Naive thymus-derived CD4-positive, alpha-beta T cell (primary cell): ENCODE measurements around the gene MAN1C1. TPM values are rescaled to one million over a fixed set of nuclear protein-coding genes. Genes with fewer than 3 reads are reported as not detected.

Experiments used
- ATAC-seq: fragments of 150-1000 bp; cut with Tn5 transposase; 2 replicates; pipeline ENCODE4 v1.10.0; 2021; ENCODE audit warnings: mild to moderate bottlenecking, moderate library complexity
- CTCF ChIA-PET: fragments of 350-600 bp; sonication (Branson Sonifier 250); formaldehyde crosslinking; loops from one replicate; lab custom pipeline; 2021; ENCODE audit warnings: antibody characterized with exemption; lab: Charles Lee
- POLR2A ChIA-PET: fragments of 350-600 bp; sonication (Branson Sonifier 250); formaldehyde crosslinking; loops from one replicate; lab custom pipeline; 2021; ENCODE audit warnings: antibody characterized with exemption, inconsistent platforms; lab: Charles Lee
- DNase-seq, 9 donors: peaks; one replicate each; pipeline versions ENCODE4 v3.0.0 to v3.0.0-alpha.2; 2020 to 2022; ENCODE audit warnings: mixed read lengths in 1 of 9
- H3K27ac ChIP-seq: one replicate; pipeline ENCODE4 v1.7.0; 2013; ENCODE audit warnings: mild to moderate bottlenecking, low read depth, low read length, moderate library complexity
- H3K27me3 ChIP-seq, 2 donors: one replicate each; pipeline ENCODE4 v1.7.0; 2013; ENCODE audit warnings: low read length in 2 of 2, mild to moderate bottlenecking in 2 of 2, moderate library complexity in 2 of 2; ENCODE audit not compliant: control insufficient read depth in 2 of 2, insufficient read depth in 2 of 2
- H3K36me3 ChIP-seq, 3 experiments: 1 replicate in 2 of 3; 2 replicates in 1 of 3; pipeline ENCODE4 v1.7.0; 2013; ENCODE audit warnings: low read length in 3 of 3, mild to moderate bottlenecking in 3 of 3, moderate library complexity in 1 of 3; ENCODE audit not compliant: insufficient read depth in 3 of 3, control insufficient read depth in 2 of 3
- H3K4me1 ChIP-seq, 2 donors: one replicate each; pipeline ENCODE4 v1.7.0; 2013; ENCODE audit warnings: low read length in 2 of 2, mild to moderate bottlenecking in 2 of 2, moderate library complexity in 1 of 2; ENCODE audit not compliant: control insufficient read depth in 2 of 2, insufficient read depth in 2 of 2
- H3K4me3 ChIP-seq: 2 replicates; pipeline ENCODE4 v1.7.0; 2013; ENCODE audit warnings: mild to moderate bottlenecking, low read length
- H3K9me3 ChIP-seq, 3 experiments: 1 replicate in 2 of 3; 2 replicates in 1 of 3; pipeline ENCODE4 v1.7.0; 2013; ENCODE audit warnings: low read length in 3 of 3; ENCODE audit not compliant: control insufficient read depth in 2 of 3
- H3K27ac Mint-ChIP-seq, 9 donors: one replicate each; pipeline ENCODE4 v1.8.0; 2020 to 2022; ENCODE audit warnings: mixed read lengths in 9 of 9, mild to moderate bottlenecking in 8 of 9, moderate library complexity in 5 of 9, inconsistent platforms in 2 of 9
- H3K27me3 Mint-ChIP-seq, 5 donors: one replicate each; pipeline ENCODE4 v1.8.0; 2021 to 2022; ENCODE audit warnings: mixed read lengths in 5 of 5, mild to moderate bottlenecking in 1 of 5
- H3K36me3 Mint-ChIP-seq, 5 donors: one replicate each; pipeline ENCODE4 v1.8.0; 2020 to 2022; ENCODE audit warnings: mixed read lengths in 5 of 5, mild to moderate bottlenecking in 3 of 5, inconsistent platforms in 1 of 5
- H3K4me1 Mint-ChIP-seq, 7 donors: one replicate each; pipeline ENCODE4 v1.8.0; 2020 to 2022; ENCODE audit warnings: mixed read lengths in 7 of 7, mild to moderate bottlenecking in 3 of 7, inconsistent platforms in 1 of 7
- H3K4me3 Mint-ChIP-seq, 10 donors: one replicate each; pipeline ENCODE4 v1.8.0; 2020 to 2022; ENCODE audit warnings: mild to moderate bottlenecking in 10 of 10, mixed read lengths in 10 of 10, moderate library complexity in 6 of 10, inconsistent platforms in 2 of 10
- H3K9me3 Mint-ChIP-seq, 11 donors: one replicate each; pipeline ENCODE4 v1.8.0; 2020 to 2022; ENCODE audit warnings: mixed read lengths in 11 of 11, mild to moderate bottlenecking in 4 of 11, inconsistent platforms in 1 of 11, moderate library complexity in 1 of 11
- intact Hi-C, 2 donors: fragments of 100-400 bp; cut with micrococcal nuclease; formaldehyde crosslinking; loops; one replicate each; pipeline ENCODE4 v1.15.1; 2023
- polyA plus RNA-seq, 2 donors: library from polyadenylated mRNA; unstranded; fragments of 300-500 nt; fragmentation: Illumina TruSeq; gene quantifications; one replicate each; pipeline ENCODE4 v1.2.3, GENCODE V29; 2021
- total RNA-seq, 6 experiments: library from RNA in 5 of 6; stranded (reverse) in 5 of 6; gene quantifications; 1 replicate in 5 of 6; 2 replicates in 1 of 6; pipeline ENCODE4 v1.2.3 and lab custom pipeline; 2021 to 2026

MAN1C1 gene
- total and polyA plus RNA-seq, 7 experiments from 2014 or later: 16.0 to 85.5 (median 61.0) TPM

- H3K27me3 ChIP-seq: no peaks in the 10 kb centered on the region
- Mint-ChIP-seq H3K36me3 (peaks cover 3 to 35% (median 13%) of the 10 kb centered on the region in 5 donors), H3K27me3 (peaks cover 0 to 56% (median 0%) of the 10 kb centered on the region in 5 donors), H3K4me3 (peak overlapping the region in 7 of 10 donors; percentile 1 to 65 (median 36)), H3K9me3 (no peaks in the 10 kb centered on the region), H3K27ac (peak overlapping the region in 7 of 9 donors; percentile 27 to 84 (median 62)), H3K4me1 (peaks cover 17 to 100% (median 94%) of the 10 kb centered on the region in 7 donors)
- no peak for ATAC-seq
- peaks cover 0 to 10% (median 0%) of the 10 kb centered on the region in 3 experiments for H3K36me3 ChIP-seq
- DNase-seq: no peak
- peaks cover 7 to 67% of the 10 kb centered on the region in 2 donors for H3K4me1 ChIP-seq
- ChIA-PET CTCF (interaction anchor here (0.6 kb wide), 1 partner anchor 29 kb away, joined by 3 read pairs; no protein-coding TSS in a partner anchor), POLR2A (interaction anchor here (1.1 kb wide), 1 partner anchor 106 kb away, joined by 3 read pairs; no protein-coding TSS in a partner anchor)
- H3K4me3 ChIP-seq: no peak overlapping the region
- no peak overlapping the region for H3K27ac ChIP-seq
- intact Hi-C loops: no loop called here
- no peaks in the 10 kb centered on the region for H3K9me3 ChIP-seq
Measured at GRCh38 chr1:25725482-25725881, 108.9 kb downstream of the MAN1C1 start.

GRCh38 chr1:25727088-25727487, 110.5 kb downstream of the MAN1C1 start:
- Mint-ChIP-seq H3K4me3 (peak overlapping the region in 9 of 10 donors; percentile 19 to 76 (median 45)), H3K9me3 (no peaks in the 10 kb centered on the region), H3K27me3 (peaks cover 0 to 62% (median 0%) of the 10 kb centered on the region in 5 donors), H3K36me3 (peaks cover 3 to 31% (median 7%) of the 10 kb centered on the region in 5 donors), H3K27ac (peak overlapping the region in 8 of 9 donors; percentile 54 to 94 (median 79)), H3K4me1 (peaks cover 31 to 100% (median 92%) of the 10 kb centered on the region in 7 donors)
- intact Hi-C loops: no loop called here
- Histone ChIP-seq H3K4me3 (no peak overlapping the region), H3K4me1 (peaks cover 15 to 76% of the 10 kb centered on the region in 2 donors), H3K27me3 (no peaks in the 10 kb centered on the region), H3K9me3 (no peaks in the 10 kb centered on the region), H3K27ac (no peak overlapping the region), H3K36me3 (peaks cover 0 to 10% (median 0%) of the 10 kb centered on the region in 3 experiments)
- ChIA-PET POLR2A (interaction anchor here (1.5 kb wide), 1 partner anchor 13 kb away, joined by 4 read pairs; no protein-coding TSS in a partner anchor), CTCF (interaction anchor here (0.6 kb wide), 3 partner anchors 50 to 1044 kb away, joined by 3 to 4 read pairs (median 3); no protein-coding TSS in a partner anchor)
- DNase-seq: no peak
- no peak for ATAC-seq

- peaks cover 0 to 56% (median 0%) of the 10 kb centered on the region in 5 donors for H3K27me3 Mint-ChIP-seq
- H3K4me1 ChIP-seq: peaks cover 15 to 73% of the 10 kb centered on the region in 2 donors
- no peak for DNase-seq
- no peaks in the 10 kb centered on the region for H3K27me3 ChIP-seq
- H3K36me3 Mint-ChIP-seq: peaks cover 3 to 26% (median 4%) of the 10 kb centered on the region in 5 donors
- ChIA-PET CTCF (interaction anchor here (0.6 kb wide), 2 partner anchors 51 to 1044 kb away, joined by 3 to 4 read pairs; no protein-coding TSS in a partner anchor), POLR2A (interaction anchor here (1.5 kb wide), 1 partner anchor 13 kb away, joined by 4 read pairs; no protein-coding TSS in a partner anchor)
- intact Hi-C loops: no loop called here
- peak overlapping the region in 8 of 9 donors; percentile 51 to 90 (median 72) for H3K27ac Mint-ChIP-seq
- H3K36me3 ChIP-seq: peaks cover 0 to 13% (median 0%) of the 10 kb centered on the region in 3 experiments
- H3K4me3 Mint-ChIP-seq: peak overlapping the region in 6 of 10 donors; percentile 17 to 49 (median 36)
- H3K9me3 ChIP-seq: no peaks in the 10 kb centered on the region
- H3K9me3 Mint-ChIP-seq: no peaks in the 10 kb centered on the region
- no peak overlapping the region for H3K4me3 ChIP-seq
- H3K4me1 Mint-ChIP-seq: peaks cover 31 to 100% (median 90%) of the 10 kb centered on the region in 7 donors
- no peak overlapping the region for H3K27ac ChIP-seq
- ATAC-seq: no peak
Measured at GRCh38 chr1:25727635-25728286, 111.2 kb downstream of the MAN1C1 start.

GRCh38 chr1:25728301-25728935, 111.8 kb downstream of the MAN1C1 start:
- H3K4me3 Mint-ChIP-seq: peak overlapping the region in 6 of 10 donors; percentile 17 to 49 (median 32)
- H3K4me1 Mint-ChIP-seq: peaks cover 30 to 100% (median 90%) of the 10 kb centered on the region in 7 donors
- peaks cover 3 to 26% (median 4%) of the 10 kb centered on the region in 5 donors for H3K36me3 Mint-ChIP-seq
- peaks cover 15 to 67% of the 10 kb centered on the region in 2 donors for H3K4me1 ChIP-seq
- no peaks in the 10 kb centered on the region for H3K27me3 ChIP-seq
- ChIA-PET POLR2A (interaction anchor here (0.6 to 1.5 kb wide), 2 partner anchors 14 to 50 kb away, joined by 3 to 4 read pairs; no protein-coding TSS in a partner anchor), CTCF (no interaction called here)
- H3K9me3 ChIP-seq: no peaks in the 10 kb centered on the region
- H3K9me3 Mint-ChIP-seq: no peaks in the 10 kb centered on the region
- peak overlapping the region in 8 of 9 donors; percentile 59 to 90 (median 75) for H3K27ac Mint-ChIP-seq
- H3K27me3 Mint-ChIP-seq: peaks cover 0 to 54% (median 0%) of the 10 kb centered on the region in 5 donors
- ATAC-seq (no peak), DNase-seq (no peak)
- H3K4me3 ChIP-seq: no peak overlapping the region
- H3K36me3 ChIP-seq: peaks cover 0 to 19% (median 0%) of the 10 kb centered on the region in 3 experiments
- intact Hi-C loops: no loop called here
- H3K27ac ChIP-seq: no peak overlapping the region

- H3K27me3 Mint-ChIP-seq: peaks cover 0 to 52% (median 0%) of the 10 kb centered on the region in 5 donors
- ChIA-PET CTCF (no interaction called here), POLR2A (interaction anchor here (0.6 kb wide), 2 partner anchors 49 to 50 kb away, joined by 3 read pairs; no protein-coding TSS in a partner anchor)
- Histone ChIP-seq H3K4me1 (peaks cover 15 to 63% of the 10 kb centered on the region in 2 donors), H3K27me3 (no peaks in the 10 kb centered on the region), H3K27ac (no peak overlapping the region), H3K4me3 (no peak overlapping the region), H3K36me3 (peaks cover 0 to 19% (median 0%) of the 10 kb centered on the region in 3 experiments), H3K9me3 (no peaks in the 10 kb centered on the region)
- peaks cover 27 to 96% (median 88%) of the 10 kb centered on the region in 7 donors for H3K4me1 Mint-ChIP-seq
- H3K36me3 Mint-ChIP-seq: peaks cover 3 to 26% (median 4%) of the 10 kb centered on the region in 5 donors
- intact Hi-C loops: no loop called here
- peak overlapping the region in 6 of 10 donors; percentile 3 to 63 (median 42) for H3K4me3 Mint-ChIP-seq
- H3K9me3 Mint-ChIP-seq: no peaks in the 10 kb centered on the region
- H3K27ac Mint-ChIP-seq: peak overlapping the region in 4 of 9 donors; percentile 62 to 67 (median 65)
- ATAC-seq (no peak), DNase-seq (no peak)
Measured at GRCh38 chr1:25729045-25729444, 112.5 kb downstream of the MAN1C1 start.
